Esophagus muscularis mucosa (tissue), 4 donors: Measurements from ENCODE around the gene SLC39A1. TPM values are rescaled to one million over a fixed set of nuclear protein-coding genes. Genes with fewer than 3 reads are reported as not detected.
"Not testable (repeated sequence)": the region's sequence is repeated elsewhere in the genome, so short reads cannot be mapped to it uniquely, and the experiment has no call there.

ENCODE experiments used
- DNase-seq: peaks from one replicate; pipeline ENCODE4 v3.0.0-alpha.2; 2017; ENCODE audit errors: extremely low spot score
- H3K27ac ChIP-seq, 4 donors: fragments of 200-600 bp; sonication (generic); replicated peaks in 1 of 4; 1 replicate in 3 of 4; 2 replicates in 1 of 4; pipeline ENCODE4 v1.5.1; 2016 to 2019; ENCODE audit warnings: mild to moderate bottlenecking in 1 of 4
- H3K27me3 ChIP-seq, 4 donors: fragments of 200-600 bp; sonication (generic); one replicate each; pipeline versions ENCODE4 v1.5.1 to v1.6.0; 2016 to 2019
- H3K36me3 ChIP-seq, 4 donors: fragments of 200-600 bp; sonication (generic); one replicate each; pipeline ENCODE4 v1.5.1; 2016 to 2019
- H3K4me1 ChIP-seq, 4 donors: fragments of 200-600 bp; sonication (generic); one replicate each; pipeline ENCODE4 v1.5.1; 2016 to 2019
- H3K4me3 ChIP-seq, 4 donors: fragments of 200-600 bp; sonication (generic); 1 replicate in 2 of 4; 2 replicates in 2 of 4; pipeline ENCODE4 v1.5.1; 2016 to 2019; ENCODE audit warnings: mild to moderate bottlenecking in 4 of 4, moderate library complexity in 1 of 4
- H3K9me3 ChIP-seq, 4 donors: fragments of 200-600 bp; sonication (generic); 1 replicate in 3 of 4; 2 replicates in 1 of 4; pipeline ENCODE4 v1.5.1; 2016 to 2019
- EP300 ChIP-seq: sonication (generic); formaldehyde crosslinking; IDR thresholded peaks from one replicate; pipeline ENCODE4 v1.6.1; 2017; ENCODE audit warnings: antibody characterized with exemption
- POLR2A ChIP-seq: fragments of 450-650 bp; IDR thresholded peaks from one replicate; pipeline ENCODE4 v1.6.1; 2017; ENCODE audit warnings: antibody characterized with exemption, moderate library complexity, mild to moderate bottlenecking, low read depth
- POLR2AphosphoS5 ChIP-seq, 2 donors: sonication (generic); formaldehyde crosslinking; IDR thresholded peaks; one replicate each; pipeline ENCODE4 v1.6.1; 2017; ENCODE audit warnings: antibody characterized with exemption in 2 of 2
- WGBS: methylation state at CpG from one replicate; pipeline ENCODE4 v1.1.5; 2018; 5-methylcytosine and 5-hydroxymethylcytosine counted together
- intact Hi-C: fragments of 100-400 bp; cut with DNase I; formaldehyde crosslinking; loops from one replicate; pipeline ENCODE4 v1.15.1; 2023
- total RNA-seq, 4 donors: library from RNA; depleted of rRNA; stranded (reverse); fragments of >200 nt; gene quantifications; one replicate each; pipeline versions ENCODE4 v1.1.0 to v1.2.1, GENCODE V29; 2016
- TF ChIP-seq, protein P1 (sequence below), 3 experiments: fragments of 200-600 bp in 2 of 3; fragments of 450-650 bp in 1 of 3; sonication (generic) in 2 of 3; IDR thresholded peaks; one replicate each; pipeline ENCODE4 v1.5.1; 2017 to 2019; ENCODE audit warnings: antibody characterized with exemption in 3 of 3, mild to moderate bottlenecking in 2 of 3, moderate library complexity in 1 of 3

SLC39A1 gene, protein sequence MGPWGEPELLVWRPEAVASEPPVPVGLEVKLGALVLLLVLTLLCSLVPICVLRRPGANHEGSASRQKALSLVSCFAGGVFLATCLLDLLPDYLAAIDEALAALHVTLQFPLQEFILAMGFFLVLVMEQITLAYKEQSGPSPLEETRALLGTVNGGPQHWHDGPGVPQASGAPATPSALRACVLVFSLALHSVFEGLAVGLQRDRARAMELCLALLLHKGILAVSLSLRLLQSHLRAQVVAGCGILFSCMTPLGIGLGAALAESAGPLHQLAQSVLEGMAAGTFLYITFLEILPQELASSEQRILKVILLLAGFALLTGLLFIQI
- 100 to 1,000 TPM in 3 of 4 donors, 10 to 100 TPM in 1; 74.3 to 114 (median 104) TPM for total RNA-seq

DNA sequence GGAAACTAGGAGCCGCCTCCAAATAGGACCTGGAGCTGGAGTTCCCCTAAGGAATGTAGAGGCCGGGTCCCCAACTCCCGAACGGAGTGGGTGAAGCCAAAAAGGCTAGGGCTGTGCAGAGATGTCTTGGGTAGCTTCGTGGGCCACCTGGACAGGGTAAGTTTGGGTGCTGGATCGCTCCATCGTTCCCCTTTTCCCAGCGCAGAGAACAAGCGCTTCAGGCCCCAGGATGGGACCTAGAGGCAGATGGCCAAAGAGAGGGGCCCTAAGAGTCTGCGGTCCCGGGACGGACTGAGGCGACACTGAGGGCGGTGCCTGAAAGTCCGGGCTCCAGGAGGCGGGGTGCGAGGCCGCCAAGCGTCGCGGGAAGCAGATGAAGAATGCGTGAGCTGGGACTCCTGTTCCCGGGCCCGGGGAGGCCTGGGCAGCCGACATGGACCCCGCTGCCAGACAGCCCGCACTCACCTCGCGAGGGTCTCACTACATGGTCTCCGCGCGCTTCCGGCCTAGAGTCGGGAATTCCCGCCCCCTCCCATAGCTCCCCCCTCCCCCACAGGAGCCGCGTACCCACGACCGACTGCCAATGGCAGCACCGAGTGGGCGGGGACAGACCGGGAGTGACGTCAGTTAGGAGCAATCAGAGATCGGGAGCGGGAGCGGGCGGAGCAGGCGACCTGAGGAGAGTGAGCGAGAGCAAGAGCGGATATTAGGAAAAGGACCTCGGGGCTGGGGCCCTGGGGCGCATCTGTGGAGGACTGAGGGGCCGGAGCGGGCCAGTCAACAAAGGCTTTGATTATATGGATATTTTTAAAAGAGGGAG is at the start of gene SLC39A1:
TSS of gene SLC39A1 (minus strand) at position 508 of the 820 bp plus-strand sequence. CDS start 822 bp downstream, outside the sequence.
- Histone ChIP-seq H3K27me3 (no peaks in the 10 kb centered on the region), H3K4me3 (peak within 1 kb of the TSS; percentile 68 to 92 (median 74)), H3K36me3 (peaks cover 0 to 21% (median 19%) of the 10 kb centered on the region in 4 donors), H3K4me1 (peaks cover 50 to 74% (median 68%) of the 10 kb centered on the region in 4 donors), H3K9me3 (no peaks in the 10 kb centered on the region), H3K27ac (peak within 1 kb of the TSS; percentile 94 to 96 (median 95))
- TF ChIP-seq, protein P1, sequence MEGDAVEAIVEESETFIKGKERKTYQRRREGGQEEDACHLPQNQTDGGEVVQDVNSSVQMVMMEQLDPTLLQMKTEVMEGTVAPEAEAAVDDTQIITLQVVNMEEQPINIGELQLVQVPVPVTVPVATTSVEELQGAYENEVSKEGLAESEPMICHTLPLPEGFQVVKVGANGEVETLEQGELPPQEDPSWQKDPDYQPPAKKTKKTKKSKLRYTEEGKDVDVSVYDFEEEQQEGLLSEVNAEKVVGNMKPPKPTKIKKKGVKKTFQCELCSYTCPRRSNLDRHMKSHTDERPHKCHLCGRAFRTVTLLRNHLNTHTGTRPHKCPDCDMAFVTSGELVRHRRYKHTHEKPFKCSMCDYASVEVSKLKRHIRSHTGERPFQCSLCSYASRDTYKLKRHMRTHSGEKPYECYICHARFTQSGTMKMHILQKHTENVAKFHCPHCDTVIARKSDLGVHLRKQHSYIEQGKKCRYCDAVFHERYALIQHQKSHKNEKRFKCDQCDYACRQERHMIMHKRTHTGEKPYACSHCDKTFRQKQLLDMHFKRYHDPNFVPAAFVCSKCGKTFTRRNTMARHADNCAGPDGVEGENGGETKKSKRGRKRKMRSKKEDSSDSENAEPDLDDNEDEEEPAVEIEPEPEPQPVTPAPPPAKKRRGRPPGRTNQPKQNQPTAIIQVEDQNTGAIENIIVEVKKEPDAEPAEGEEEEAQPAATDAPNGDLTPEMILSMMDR (IDR thresholded peaks at IDR 0.05), result no peak
- TF ChIP-seq POLR2A (peak; percentile 72), POLR2AphosphoS5 (IDR thresholded peaks at IDR 0.05) (peak; percentile 86 to 91), EP300 (no peak)
- intact Hi-C loops, result no loop called here
- 2% methylated on average over 12 of the region's 54 CpGs for WGBS
- peak; percentile 100 for DNase-seq

DNA sequence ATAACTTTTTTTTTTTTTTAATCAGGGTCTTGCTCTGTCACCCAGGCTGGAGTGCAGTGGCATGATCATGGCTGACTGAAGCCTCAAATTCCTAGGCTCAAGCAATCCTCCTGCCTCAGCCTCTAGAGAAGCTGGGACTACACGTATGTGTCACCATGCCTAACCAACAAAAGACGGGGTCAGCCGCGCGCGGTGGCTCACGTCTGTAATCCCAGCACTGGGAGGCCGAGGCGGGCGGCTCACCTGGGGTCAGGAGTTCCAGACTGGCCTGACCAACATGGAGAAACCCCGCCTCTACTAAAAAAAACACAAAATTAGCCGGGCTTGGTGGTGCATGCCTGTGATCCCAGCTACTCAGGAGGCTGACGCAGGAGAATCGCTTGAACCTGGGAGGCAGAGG is 49.2 kb upstream of the SLC39A1 start:
- H3K27me3 ChIP-seq, H3K4me1 ChIP-seq, H3K4me3 ChIP-seq, H3K27ac ChIP-seq, H3K9me3 ChIP-seq, intact Hi-C loops, H3K36me3 ChIP-seq, DNase-seq: not testable (repeated sequence)
- 90% methylated on average over 14 of the region's 14 CpGs for WGBS

DNA sequence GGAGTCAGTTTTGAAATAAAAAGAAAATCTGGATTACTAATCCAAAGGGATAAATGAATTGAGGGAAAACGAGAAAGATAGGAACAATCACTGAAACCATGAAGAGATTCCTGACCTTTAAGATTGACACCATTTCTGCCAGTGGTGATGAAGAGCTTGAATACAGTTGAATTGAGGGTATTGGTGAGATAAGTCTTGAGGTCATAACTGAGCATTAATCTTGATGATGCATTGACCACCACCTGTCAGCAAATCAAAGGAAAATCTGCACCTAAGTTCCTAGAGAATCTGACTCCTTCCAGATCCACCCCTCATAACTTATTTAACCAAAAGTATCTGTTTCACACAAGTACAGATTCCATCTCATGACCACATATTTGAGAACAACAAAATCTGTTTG is 48.8 kb upstream of the SLC39A1 start:
- H3K4me3 ChIP-seq, result no peak overlapping the region
- H3K9me3 ChIP-seq, result no peaks in the 10 kb centered on the region
- 74% methylated on average over 1 of the region's 1 CpG for WGBS
- no peaks in the 10 kb centered on the region for H3K36me3 ChIP-seq
- H3K27me3 ChIP-seq, result no peaks in the 10 kb centered on the region
- intact Hi-C loops, result no loop called here
- no peak overlapping the region for H3K27ac ChIP-seq
- TF ChIP-seq POLR2A, result no peak
- TF ChIP-seq POLR2AphosphoS5 (IDR thresholded peaks at IDR 0.05), result no peak
- TF ChIP-seq, protein P1 (IDR thresholded peaks at IDR 0.05), result no peak
- TF ChIP-seq EP300, result no peak
- H3K4me1 ChIP-seq, result no peaks in the 10 kb centered on the region
- no peak for DNase-seq

DNA sequence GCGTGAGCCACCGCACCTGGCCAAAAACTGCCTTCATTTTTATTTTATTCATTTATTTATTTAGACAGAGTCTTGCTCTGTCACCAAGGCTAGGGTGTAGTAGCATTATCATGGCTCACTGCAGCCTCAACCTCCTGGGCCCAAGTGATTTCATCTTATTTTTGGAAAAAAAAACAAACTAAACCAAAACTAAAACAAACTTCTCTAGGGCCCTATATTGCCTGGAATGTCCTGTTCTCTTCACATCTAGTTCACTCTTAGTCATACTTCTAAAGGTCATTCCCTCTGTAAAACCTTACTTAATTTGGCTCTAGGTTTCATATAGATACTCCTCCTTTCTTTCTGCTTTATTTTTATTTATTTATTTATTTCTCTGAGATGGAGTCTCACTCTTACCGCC is 42.8 kb upstream of the SLC39A1 start:
- Histone ChIP-seq H3K4me1 (no peaks in the 10 kb centered on the region), H3K36me3 (no peaks in the 10 kb centered on the region), H3K27me3 (no peaks in the 10 kb centered on the region), H3K27ac (no peak overlapping the region), H3K9me3 (no peaks in the 10 kb centered on the region), H3K4me3 (no peak overlapping the region)
- intact Hi-C loops, result no loop called here
- TF ChIP-seq EP300, result no peak
- TF ChIP-seq, protein P1 (IDR thresholded peaks at IDR 0.05), result no peak
- no peak for TF ChIP-seq POLR2A
- no peak for TF ChIP-seq POLR2AphosphoS5 (IDR thresholded peaks at IDR 0.05)
- no peak for DNase-seq
- WGBS, result 88% methylated on average over 3 of the region's 3 CpGs

DNA sequence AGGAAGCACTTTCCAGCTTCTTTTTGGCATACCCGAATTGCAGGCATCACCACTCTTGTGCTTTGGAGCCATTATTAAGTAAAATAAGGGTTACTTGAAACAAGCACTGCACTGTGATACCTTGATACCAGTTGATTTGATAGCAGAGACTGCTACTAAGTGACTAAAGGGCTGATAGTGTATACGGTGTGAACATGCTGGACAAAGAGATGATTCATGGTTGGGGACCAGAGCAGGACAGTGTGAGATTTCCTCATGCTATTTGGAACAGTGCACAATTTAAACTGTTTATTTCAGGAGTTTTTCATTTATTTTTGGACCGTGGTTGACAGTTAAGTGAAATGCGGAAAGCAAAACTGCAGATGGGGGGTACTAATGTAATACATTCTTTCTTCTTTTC is 37.1 kb upstream of the SLC39A1 start:
- 79% methylated on average over 4 of the region's 4 CpGs for WGBS
- Histone ChIP-seq H3K27ac (no peak overlapping the region), H3K4me1 (peaks cover 0 to 1% (median under 1%) of the 10 kb centered on the region in 4 donors), H3K36me3 (peaks cover 0 to 8% (median 3%) of the 10 kb centered on the region in 4 donors), H3K27me3 (no peaks in the 10 kb centered on the region), H3K4me3 (no peak overlapping the region), H3K9me3 (no peaks in the 10 kb centered on the region)
- DNase-seq, result no peak
- no peak for TF ChIP-seq EP300
- TF ChIP-seq POLR2A, result no peak
- TF ChIP-seq, protein P1 (IDR thresholded peaks at IDR 0.05), result no peak
- no peak for TF ChIP-seq POLR2AphosphoS5 (IDR thresholded peaks at IDR 0.05)
- intact Hi-C loops, result no loop called here

DNA sequence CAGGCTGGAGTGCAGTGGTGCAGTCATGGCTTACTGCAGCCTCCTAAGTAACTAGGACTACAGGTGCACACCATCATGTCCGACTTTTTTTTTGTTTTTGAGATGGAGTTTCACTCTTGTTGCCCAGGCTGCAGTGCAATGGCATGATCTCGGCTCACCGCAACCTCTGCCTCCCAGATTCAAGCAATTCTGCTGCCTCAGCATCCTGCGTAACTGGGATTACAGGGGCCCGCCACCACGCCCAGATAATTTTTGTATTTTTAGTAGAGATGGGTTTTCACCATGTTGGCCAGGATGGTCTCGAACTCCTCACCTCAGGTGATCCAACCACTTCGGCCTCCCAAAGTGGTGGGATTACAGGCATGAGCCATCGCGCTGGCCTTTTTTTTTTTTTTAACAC is 33.5 kb upstream of the SLC39A1 start:
- 97% methylated on average over 10 of the region's 10 CpGs for WGBS
- DNase-seq, H3K9me3 ChIP-seq, H3K4me3 ChIP-seq, intact Hi-C loops, H3K27me3 ChIP-seq, H3K27ac ChIP-seq: not testable (repeated sequence)
- peaks cover 18 to 32% (median 29%) of the 10 kb centered on the region in 4 donors for H3K4me1 ChIP-seq
- H3K36me3 ChIP-seq, result peaks cover 23 to 44% (median 38%) of the 10 kb centered on the region in 4 donors
